ENCODE data around the gene METTL9. TPM values are rescaled to one million over a fixed set of nuclear protein-coding genes. Genes with fewer than 3 reads are reported as not detected.
A peak's percentile ranks its signal among the peaks of the same experiment; 100 is the strongest.
"Not testable (repeated sequence)": the region's sequence is repeated elsewhere in the genome, so short reads cannot be mapped to it uniquely, and the experiment has no call there.

Gene METTL9
- total RNA-seq, 4 donors from 2014 or later, result 97.0 to 118 (median 108) TPM

- H3K27ac ChIP-seq, result no peak overlapping the region
- TF ChIP-seq POLR2AphosphoS5 (IDR thresholded peaks at IDR 0.05) (no peak), POLR2A (IDR thresholded peaks at IDR 0.05) (no peak), CTCF (IDR thresholded peaks at IDR 0.05) (no peak), EP300 (IDR thresholded peaks at IDR 0.05) (no peak)
- H3K27me3 ChIP-seq, result peaks cover 10% of the 10 kb centered on the region
- no peak overlapping the region for H3K4me3 ChIP-seq
- no peak for ATAC-seq
- peaks cover 0 to 4% (median 0%) of the 10 kb centered on the region in 3 donors for H3K4me1 ChIP-seq
- H3K9me3 ChIP-seq, result no peaks in the 10 kb centered on the region
- 82 to 85% methylated on average over 4 of the region's 4 CpGs for WGBS, 2 donors (ENCODE audit: low coverage in 1 of 2)
- no peaks in the 10 kb centered on the region for H3K36me3 ChIP-seq
Observed at GRCh38 chr16:21566891-21567414, 32.4 kb upstream of the METTL9 start.

GRCh38 chr16:21567496-21567895 lies 31.9 kb upstream of the METTL9 start:
- not testable (repeated sequence) for H3K27ac ChIP-seq, H3K4me3 ChIP-seq, H3K9me3 ChIP-seq, H3K4me1 ChIP-seq, H3K36me3 ChIP-seq, ATAC-seq
- 91 to 96% methylated on average over 4 of the region's 4 CpGs for WGBS, 2 donors (ENCODE audit: low coverage in 1 of 2)
- TF ChIP-seq POLR2A (IDR thresholded peaks at IDR 0.05), result peak in 1 of 2 donors; percentile 5
- H3K27me3 ChIP-seq, result peaks cover 10% of the 10 kb centered on the region

GRCh38 chr16:21568502-21569189 lies 30.7 kb upstream of the METTL9 start:
- Histone ChIP-seq H3K27ac (no peak overlapping the region), H3K27me3 (peaks cover 10% of the 10 kb centered on the region), H3K9me3 (no peaks in the 10 kb centered on the region), H3K36me3 (no peaks in the 10 kb centered on the region), H3K4me3 (no peak overlapping the region), H3K4me1 (peaks cover 0 to 4% (median 0%) of the 10 kb centered on the region in 3 donors)
- TF ChIP-seq POLR2A (IDR thresholded peaks at IDR 0.05), result no peak
- TF ChIP-seq POLR2AphosphoS5 (IDR thresholded peaks at IDR 0.05), result no peak
- no peak for TF ChIP-seq EP300 (IDR thresholded peaks at IDR 0.05)
- no peak for TF ChIP-seq CTCF (IDR thresholded peaks at IDR 0.05)
- WGBS, 2 donors (ENCODE audit: low coverage in 1 of 2), result 82 to 89% methylated on average over 6 of the region's 6 CpGs
- no peak for ATAC-seq

- Histone ChIP-seq H3K4me3 (no peak overlapping the region), H3K27ac (no peak overlapping the region), H3K9me3 (no peaks in the 10 kb centered on the region), H3K36me3 (no peaks in the 10 kb centered on the region), H3K27me3 (peaks cover 10% of the 10 kb centered on the region), H3K4me1 (peaks cover 0 to 4% (median 0%) of the 10 kb centered on the region in 3 donors)
- WGBS, 2 donors (ENCODE audit: low coverage in 1 of 2), result 86 to 89% methylated on average over 4 of the region's 4 CpGs
- TF ChIP-seq EP300 (IDR thresholded peaks at IDR 0.05) (no peak), CTCF (IDR thresholded peaks at IDR 0.05) (no peak), POLR2AphosphoS5 (IDR thresholded peaks at IDR 0.05) (no peak), POLR2A (IDR thresholded peaks at IDR 0.05) (no peak)
- no peak for ATAC-seq
Observed at GRCh38 chr16:21570676-21571017, 28.7 kb upstream of the METTL9 start.

GRCh38 chr16:21573506-21573905 lies 25.9 kb upstream of the METTL9 start:
- H3K36me3 ChIP-seq, H3K9me3 ChIP-seq, H3K4me1 ChIP-seq, H3K27ac ChIP-seq, ATAC-seq, H3K4me3 ChIP-seq: not testable (repeated sequence)
- 94 to 95% methylated on average over 9 of the region's 9 CpGs for WGBS, 2 donors (ENCODE audit: low coverage in 1 of 2)
- H3K27me3 ChIP-seq, result peaks cover 10% of the 10 kb centered on the region

GRCh38 chr16:21574372-21574771 lies 25.0 kb upstream of the METTL9 start:
- TF ChIP-seq POLR2A (IDR thresholded peaks at IDR 0.05), result no peak
- TF ChIP-seq EP300 (IDR thresholded peaks at IDR 0.05), result no peak
- TF ChIP-seq CTCF (IDR thresholded peaks at IDR 0.05), result no peak
- no peak for TF ChIP-seq POLR2AphosphoS5 (IDR thresholded peaks at IDR 0.05)
- H3K9me3 ChIP-seq, result no peaks in the 10 kb centered on the region

GRCh38 chr16:21576323-21576722 lies 23.1 kb upstream of the METTL9 start:
- not testable (repeated sequence) for ATAC-seq, H3K9me3 ChIP-seq, H3K27me3 ChIP-seq, H3K4me3 ChIP-seq, H3K27ac ChIP-seq, H3K4me1 ChIP-seq, H3K36me3 ChIP-seq
- WGBS, 2 donors (ENCODE audit: low coverage in 1 of 2), result 80 to 94% methylated on average over 2 of the region's 2 CpGs

More at GRCh38 chr16:21574372-21574771, 25.0 kb upstream of the METTL9 start:
- no peak overlapping the region for H3K27ac ChIP-seq
- WGBS, 2 donors (ENCODE audit: low coverage in 1 of 2), result 67 to 76% methylated on average over 4 of the region's 4 CpGs
- H3K4me1 ChIP-seq, result peaks cover 0 to 4% (median 0%) of the 10 kb centered on the region in 3 donors
- H3K27me3 ChIP-seq, result peaks cover 10% of the 10 kb centered on the region
- H3K36me3 ChIP-seq, result no peaks in the 10 kb centered on the region
- H3K4me3 ChIP-seq, result no peak overlapping the region
- no peak for ATAC-seq

GRCh38 chr16:21577487-21577886 lies 21.9 kb upstream of the METTL9 start:
- not testable (repeated sequence) for H3K4me3 ChIP-seq

GRCh38 chr16:21578311-21578710 lies 21.1 kb upstream of the METTL9 start:
- not testable (repeated sequence) for H3K9me3 ChIP-seq, ATAC-seq, H3K4me1 ChIP-seq, H3K4me3 ChIP-seq, H3K36me3 ChIP-seq, H3K27ac ChIP-seq, H3K27me3 ChIP-seq
- WGBS, 2 donors (ENCODE audit: low coverage in 1 of 2), result 90 to 97% methylated on average over 4 to 5 of the region's 5 CpGs

More at GRCh38 chr16:21577487-21577886, 21.9 kb upstream of the METTL9 start:
- not testable (repeated sequence) for H3K27ac ChIP-seq, H3K9me3 ChIP-seq, H3K27me3 ChIP-seq, H3K4me1 ChIP-seq, H3K36me3 ChIP-seq, ATAC-seq
- 83 to 89% methylated on average over 2 of the region's 2 CpGs for WGBS, 2 donors (ENCODE audit: low coverage in 1 of 2)

Data from gastroesophageal sphincter (tissue), 4 donors.